ENCODE data around the gene SPSB3.

The SPSB3 gene

DNA sequence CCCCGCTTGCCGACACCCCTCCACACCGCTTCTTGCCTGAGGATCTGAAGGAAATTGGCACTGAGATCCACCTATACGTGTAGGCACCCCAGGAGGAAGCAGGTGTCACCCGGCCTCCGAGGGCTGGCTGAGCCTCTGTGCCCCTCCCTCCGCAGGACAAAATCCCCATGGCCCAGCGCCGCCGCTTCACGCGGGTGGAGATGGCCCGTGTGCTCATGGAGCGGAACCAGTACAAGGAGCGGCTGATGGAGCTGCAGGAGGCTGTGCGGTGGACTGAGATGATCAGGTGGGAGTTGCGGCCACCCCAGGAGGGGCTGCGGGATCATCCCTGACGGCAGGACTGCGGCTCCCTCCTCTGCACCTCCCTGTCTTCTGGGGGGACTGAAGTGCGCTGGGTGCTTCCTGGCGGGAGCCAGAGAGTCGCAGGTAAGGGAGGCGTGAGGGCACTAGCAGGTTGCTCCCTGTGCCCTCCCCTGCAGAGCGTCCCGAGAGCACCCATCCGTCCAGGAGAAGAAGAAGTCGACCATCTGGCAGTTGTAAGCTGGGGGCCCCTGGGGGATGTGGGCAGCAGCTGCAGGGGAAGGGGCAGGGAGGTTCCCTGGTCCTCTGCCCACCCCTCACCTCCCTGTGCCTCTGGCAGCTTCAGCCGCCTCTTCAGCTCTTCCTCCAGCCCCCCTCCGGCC lies 20.0 kb downstream of the SPSB3 start:
- no peak for DNase-seq

DNA sequence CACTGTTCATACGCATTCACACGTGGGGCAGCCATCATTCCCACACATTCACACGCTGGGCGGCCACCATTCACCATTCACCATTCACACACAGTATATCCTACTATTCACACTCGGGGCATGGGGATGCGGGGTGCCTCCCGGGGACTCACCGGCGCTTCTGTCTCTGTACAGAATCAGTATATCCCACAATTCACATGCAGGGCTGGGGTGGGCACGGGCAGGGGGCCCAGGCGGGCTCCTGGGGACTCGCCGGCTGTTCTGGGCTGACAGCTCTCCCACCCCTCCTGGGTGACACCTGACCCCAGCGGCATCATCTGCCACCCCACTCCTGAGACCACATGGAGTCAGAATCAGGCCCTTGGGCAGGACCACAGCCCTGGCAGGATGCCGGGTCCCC lies 20.6 kb downstream of the SPSB3 start:
- DNase-seq = no peak

GRCh38 chr16:1760911-1761310 lies 21.5 kb downstream of the SPSB3 start:
- no peak for DNase-seq

DNA sequence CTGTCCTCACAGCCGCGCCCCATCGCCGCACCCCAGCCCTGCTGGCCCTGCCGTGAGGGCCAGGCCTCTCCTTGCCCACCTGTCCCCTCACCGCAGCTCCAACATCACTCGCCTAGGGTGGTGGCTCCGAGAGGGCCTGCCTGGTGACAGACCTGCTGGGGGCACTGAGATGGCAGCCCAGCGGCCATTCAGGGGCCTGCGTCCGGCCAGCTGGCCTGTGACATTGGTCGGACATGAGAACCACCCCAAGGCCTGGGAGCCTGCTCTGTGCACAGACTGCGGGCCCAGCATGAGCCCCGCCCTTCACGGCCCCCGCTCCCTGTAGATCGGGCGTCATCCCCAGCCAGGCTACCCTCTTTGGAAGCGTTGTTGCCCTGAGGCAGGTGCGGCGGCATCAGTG lies 22.9 kb downstream of the SPSB3 start:
- no peak for DNase-seq

- DNase-seq = no peak
These were observed 23.4 kb downstream of the SPSB3 start for GRCh38 chr16:1758923-1759322.

- no peak for DNase-seq
These were observed 24.5 kb downstream of the SPSB3 start for GRCh38 chr16:1757714-1758461.

GRCh38 chr16:1754204-1754603 lies 28.2 kb downstream of the SPSB3 start:
- DNase-seq = no peak

- no peak for DNase-seq
These were observed 29.5 kb downstream of the SPSB3 start for GRCh38 chr16:1752853-1753252.

DNA sequence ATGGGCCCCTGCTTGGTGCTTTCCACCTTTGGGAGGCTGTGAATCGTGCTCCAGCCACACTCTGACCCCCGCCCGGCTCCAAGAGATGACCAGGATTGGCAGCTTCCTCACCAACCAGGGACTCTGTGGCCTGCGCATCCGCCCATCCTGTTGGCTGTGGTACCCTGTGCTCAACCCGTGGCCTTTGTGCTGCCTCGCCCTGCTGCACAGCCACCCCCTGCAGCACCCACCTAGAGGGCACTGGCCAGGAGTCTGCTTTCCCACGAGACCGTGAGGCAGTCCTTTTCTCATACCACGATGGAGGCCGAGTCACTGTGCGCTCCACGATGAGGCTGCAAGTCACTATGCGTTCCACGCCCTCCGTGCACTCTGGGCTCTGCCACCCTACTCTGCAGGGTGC lies 30.4 kb downstream of the SPSB3 start:
- no peak for DNase-seq

- no peak for DNase-seq
These were observed 32.9 kb downstream of the SPSB3 start for GRCh38 chr16:1749152-1750117.

DNA sequence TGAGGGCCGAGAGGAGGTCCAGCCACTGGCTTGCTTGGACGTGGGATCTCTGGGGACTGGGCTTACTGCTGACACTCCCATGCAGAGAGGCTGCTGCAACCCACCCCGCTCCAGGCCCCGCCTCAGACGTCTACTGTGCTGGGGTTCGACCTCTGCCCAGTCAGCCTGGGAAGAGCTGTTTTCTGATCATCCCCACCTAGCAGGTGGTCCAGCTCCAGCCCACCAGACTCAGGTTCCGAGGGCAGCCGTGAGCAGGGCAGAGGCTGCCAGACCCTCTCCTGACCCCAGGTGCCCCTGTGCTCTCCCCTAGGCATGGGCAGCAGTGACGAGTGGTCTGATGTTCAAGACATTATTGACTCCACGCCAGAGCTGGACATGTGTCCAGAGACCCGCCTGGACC lies 34.4 kb downstream of the SPSB3 start:
- no peak for DNase-seq

DNA sequence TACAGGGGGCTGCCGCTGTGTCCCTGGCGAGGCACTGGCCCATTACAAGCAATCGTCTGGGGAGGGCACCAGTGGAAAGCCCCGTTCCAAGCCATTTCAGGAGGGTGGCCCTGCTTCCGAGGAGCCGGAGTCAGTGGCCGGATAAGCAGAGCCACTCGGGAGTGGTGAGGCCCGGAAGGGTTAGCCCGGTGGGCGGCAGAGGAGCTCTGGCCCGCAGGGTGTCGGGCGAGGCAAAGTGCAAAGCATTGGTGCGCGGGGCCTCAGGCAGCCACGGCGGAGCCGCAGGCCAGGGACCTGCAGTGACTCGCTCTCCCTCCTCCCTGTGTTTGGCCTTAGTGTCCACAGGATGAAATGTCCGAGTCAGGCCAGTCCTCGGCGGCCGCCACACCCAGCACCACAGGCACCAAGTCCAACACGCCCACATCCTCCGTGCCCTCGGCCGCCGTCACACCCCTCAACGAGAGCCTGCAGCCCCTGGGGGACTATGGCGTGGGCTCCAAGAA lies 35.6 kb downstream of the SPSB3 start:
- no peak for DNase-seq

GRCh38 chr16:1745900-1746692 lies 36.3 kb downstream of the SPSB3 start:
- DNase-seq = no peak

GRCh38 chr16:1745181-1745899 lies 37.0 kb downstream of the SPSB3 start:
- DNase-seq = no peak

DNA sequence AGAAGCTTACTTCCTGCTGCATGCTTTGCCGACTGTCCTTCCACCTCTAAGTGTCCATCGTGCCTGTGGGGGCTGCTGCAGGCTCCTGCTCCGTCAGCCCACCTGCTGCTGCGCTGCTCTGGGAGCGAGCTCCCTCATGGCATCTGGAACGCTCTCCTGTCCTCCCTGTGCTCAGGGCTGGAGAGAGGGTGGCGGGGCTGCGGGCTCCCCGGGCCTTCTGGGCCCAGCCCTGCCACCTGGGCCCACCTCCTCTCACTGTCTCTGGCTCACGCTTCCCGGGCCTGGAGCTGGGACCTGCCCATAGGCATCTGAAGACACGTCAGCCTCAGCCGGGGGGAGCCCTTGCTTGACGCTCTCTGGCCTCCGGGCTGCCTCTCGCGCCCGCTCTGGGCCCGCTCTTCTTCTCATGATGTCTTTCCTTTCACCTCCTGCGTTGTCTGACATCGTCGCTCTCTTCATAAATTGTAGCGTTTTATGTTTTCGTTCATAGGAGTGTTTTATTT lies 38.0 kb downstream of the SPSB3 start:
- no peak for DNase-seq

DNA sequence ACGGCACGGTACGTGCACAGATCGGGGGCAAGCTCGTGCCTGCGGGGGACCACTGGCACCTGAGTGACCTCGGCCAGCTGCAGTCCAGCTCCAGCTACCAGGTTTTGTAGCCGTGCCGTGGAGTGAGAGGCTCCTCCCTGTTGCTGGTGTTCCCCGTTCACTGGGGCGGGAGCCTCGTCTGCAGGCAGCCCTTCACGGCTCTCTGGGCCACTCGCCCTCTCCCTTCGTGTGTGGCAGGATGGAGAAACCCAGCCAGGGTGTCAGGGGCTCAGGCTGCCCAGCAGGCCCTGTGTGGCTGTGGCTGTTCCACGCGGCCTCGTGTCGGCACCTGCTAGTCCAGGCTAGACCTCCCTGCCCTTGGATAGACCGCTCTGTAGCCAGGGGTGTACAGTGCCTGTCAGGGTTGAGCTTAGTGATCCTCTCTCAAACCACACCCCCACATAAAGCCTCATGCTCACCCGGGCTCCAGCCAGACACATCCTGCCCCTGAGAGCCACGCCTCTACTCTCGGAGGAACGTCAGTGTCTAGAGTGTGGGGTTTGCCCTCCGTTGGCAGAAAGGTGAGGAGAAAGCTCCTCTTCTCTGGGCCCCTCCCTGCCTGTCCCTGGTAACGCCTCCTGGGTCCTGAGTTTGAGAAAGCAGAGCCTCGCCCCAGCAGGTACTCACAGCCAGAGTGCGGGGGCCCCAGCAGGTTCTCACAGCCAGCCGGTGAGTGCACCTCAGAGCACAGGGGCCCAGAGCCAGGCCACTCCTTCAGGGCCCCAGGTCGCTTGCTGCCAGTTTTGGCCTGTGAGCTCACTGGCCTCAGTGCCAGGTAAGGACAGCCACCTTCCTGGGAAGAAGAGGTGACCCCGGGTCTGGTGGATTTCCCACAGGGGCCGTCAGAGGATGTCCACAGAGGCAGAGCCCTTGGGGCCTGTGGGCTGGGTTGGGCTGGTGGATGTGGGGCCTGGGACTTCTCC lies 38.7 kb downstream of the SPSB3 start:
- no peak for DNase-seq

GRCh38 chr16:1741553-1742165 lies 40.7 kb downstream of the SPSB3 start:
- no peak for DNase-seq

GRCh38 chr16:1740781-1741490 lies 41.4 kb downstream of the SPSB3 start:
- DNase-seq = no peak

GRCh38 chr16:1740234-1740633 lies 42.1 kb downstream of the SPSB3 start:
- no peak for DNase-seq
